H1 (cell line): ENCODE data around the gene IFITM10. TPM values are rescaled to one million over a fixed set of nuclear protein-coding genes. Genes with fewer than 3 reads are reported as not detected.

Experiments used
- CTCF ChIA-PET: fragments of 300-600 bp; sonication (Branson Sonifier 250); formaldehyde crosslinking; loops from one replicate; lab custom pipeline; 2021; ENCODE audit not compliant: partially characterized antibody; lab: Charles Lee
- POLR2A ChIA-PET: fragments of 300-600 bp; sonication (Branson Sonifier 250); formaldehyde crosslinking; loops from one replicate; lab custom pipeline; 2021; ENCODE audit warnings: inconsistent platforms; ENCODE audit not compliant: partially characterized antibody; lab: Charles Lee
- DNase-seq, 2 experiments: peaks; one replicate each; pipeline versions ENCODE4 v3.0.0 to v3.0.0-alpha.2; 2010 to 2022; ENCODE audit warnings: low spot score in 2 of 2, low read depth in 1 of 2, mixed read lengths in 1 of 2
- FAIRE-seq: peaks from 2 replicates; lab custom pipeline; 2011; peaks lifted over from hg19 to GRCh38; lab: Jason Lieb, UNC
- H2AFZ ChIP-seq: 2 replicates; pipeline ENCODE4 v1.8.1; 2012; ENCODE audit warnings: low read length, inconsistent platforms
- H2AK5ac ChIP-seq: 2 replicates; pipeline ENCODE4 v1.6.1; 2013; ENCODE audit warnings: low read depth, low read length
- H2BK120ac ChIP-seq: replicated peaks from 2 replicates; pipeline ENCODE3; 2013; ENCODE audit warnings: low read depth, low read length, inconsistent platforms
- H2BK12ac ChIP-seq: 2 replicates; pipeline ENCODE4 v1.6.1; 2013; ENCODE audit warnings: low read depth, low read length
- H2BK15ac ChIP-seq: 2 replicates; pipeline ENCODE4 v1.6.1; 2013; ENCODE audit warnings: low read length
- H2BK20ac ChIP-seq: 2 replicates; pipeline ENCODE4 v1.6.1; 2013; ENCODE audit warnings: low read length
- H2BK5ac ChIP-seq: 2 replicates; pipeline ENCODE4 v1.6.1; 2013; ENCODE audit warnings: low read depth, low read length
- H3K14ac ChIP-seq: 2 replicates; pipeline ENCODE4 v1.6.1; 2013; ENCODE audit warnings: inconsistent platforms; ENCODE audit not compliant: insufficient read length
- H3K18ac ChIP-seq: 2 replicates; pipeline ENCODE4 v1.6.1; 2013; ENCODE audit warnings: low read length; ENCODE audit errors: extremely low read depth
- H3K23ac ChIP-seq: 2 replicates; pipeline ENCODE4 v1.6.1; 2013; ENCODE audit warnings: inconsistent platforms; ENCODE audit not compliant: insufficient read length
- H3K23me2 ChIP-seq: 2 replicates; pipeline ENCODE4 v1.6.1; 2013; ENCODE audit warnings: low read depth, low read length
- H3K27ac ChIP-seq: 2 replicates; pipeline ENCODE4 v1.6.1; 2011; ENCODE audit warnings: low read depth, low read length, inconsistent platforms
- H3K27me3 ChIP-seq, 4 experiments: replicated peaks in 1 of 4; 1 replicate in 1 of 4; 2 replicates in 3 of 4; pipeline versions ENCODE4 v1.6.1 to v1.8.1; 2011 to 2013; ENCODE audit warnings: low read length in 3 of 4, mild to moderate bottlenecking in 3 of 4, inconsistent platforms in 2 of 4, mixed read lengths in 2 of 4, moderate library complexity in 1 of 4; ENCODE audit not compliant: control insufficient read depth in 3 of 4, insufficient read depth in 3 of 4; ENCODE audit errors: extremely low read depth in 1 of 4
- H3K36me3 ChIP-seq, 4 experiments: 2 replicates each; pipeline versions ENCODE4 v1.6.1 to v1.8.1; 2011 to 2013; ENCODE audit warnings: mild to moderate bottlenecking in 4 of 4, low read length in 3 of 4, moderate library complexity in 2 of 4, control low read depth in 1 of 4, inconsistent platforms in 1 of 4; ENCODE audit not compliant: insufficient read depth in 4 of 4, control insufficient read depth in 2 of 4
- H3K4ac ChIP-seq: replicated peaks from 2 replicates; pipeline ENCODE3; 2013; ENCODE audit warnings: low read length, low read depth, mixed read lengths, inconsistent platforms; ENCODE audit not compliant: insufficient read length
- H3K4me1 ChIP-seq, 4 experiments: replicated peaks in 1 of 4; 1 replicate in 1 of 4; 2 replicates in 3 of 4; pipeline versions ENCODE4 v1.6.1 to v1.8.1; 2011 to 2013; ENCODE audit warnings: low read length in 3 of 4, inconsistent platforms in 2 of 4, mixed read lengths in 1 of 4; ENCODE audit not compliant: insufficient read depth in 4 of 4, control insufficient read depth in 3 of 4
- H3K4me2 ChIP-seq, 2 experiments: 2 replicates each; pipeline versions ENCODE4 v1.6.1 to v1.8.1; 2011 to 2013; ENCODE audit warnings: low read depth in 2 of 2, low read length in 2 of 2, control low read depth in 1 of 2, inconsistent platforms in 1 of 2, mild to moderate bottlenecking in 1 of 2; ENCODE audit not compliant: insufficient read depth in 1 of 2
- H3K4me3 ChIP-seq, 4 experiments: fragments of 200-600, 300-600 bp in 1 of 4; sonication (generic), shearing (Covaris generic), sonication (Bioruptor Twin) in 1 of 4; 2 replicates each; pipeline versions ENCODE4 v1.5.1 to v1.8.1; 2011 to 2016; ENCODE audit warnings: low read length in 4 of 4, low read depth in 3 of 4, control low read depth in 2 of 4, inconsistent platforms in 2 of 4, mild to moderate bottlenecking in 2 of 4, mixed read lengths in 1 of 4, moderate library complexity in 1 of 4; ENCODE audit not compliant: insufficient read depth in 2 of 4; ENCODE audit errors: extremely low read depth in 1 of 4
- H3K56ac ChIP-seq: replicated peaks from 2 replicates; pipeline ENCODE3; 2013; ENCODE audit warnings: low read depth, mild to moderate bottlenecking, mixed read lengths, low read length, inconsistent platforms; ENCODE audit not compliant: insufficient read length
- H3K79me1 ChIP-seq: 2 replicates; pipeline ENCODE4 v1.6.1; 2013; ENCODE audit warnings: low read depth, low read length, control low read depth
- H3K79me2 ChIP-seq, 2 experiments: 2 replicates each; pipeline versions ENCODE4 v1.6.1 to v1.8.1; 2012 to 2013; ENCODE audit warnings: low read length in 2 of 2, mild to moderate bottlenecking in 2 of 2, inconsistent platforms in 1 of 2; ENCODE audit not compliant: insufficient read depth in 2 of 2, control insufficient read depth in 1 of 2
- H3K9ac ChIP-seq, 4 experiments: replicated peaks in 1 of 4; 1 replicate in 1 of 4; 2 replicates in 3 of 4; pipeline versions ENCODE4 v1.6.1 to v1.8.1; 2011 to 2013; ENCODE audit warnings: low read depth in 3 of 4, low read length in 3 of 4, control low read depth in 2 of 4, mild to moderate bottlenecking in 2 of 4, moderate library complexity in 2 of 4, inconsistent platforms in 1 of 4; ENCODE audit errors: extremely low read depth in 1 of 4
- H3K9me3 ChIP-seq, 2 experiments: 2 replicates each; pipeline versions ENCODE4 v1.6.1 to v1.8.1; 2012 to 2013; ENCODE audit warnings: mild to moderate bottlenecking in 2 of 2, moderate library complexity in 2 of 2, control low read depth in 1 of 2, inconsistent platforms in 1 of 2, low read depth in 1 of 2, low read length in 1 of 2, mixed read lengths in 1 of 2; ENCODE audit not compliant: insufficient read depth in 2 of 2
- H4K20me1 ChIP-seq, 2 experiments: replicated peaks in 1 of 2; 2 replicates each; pipeline versions ENCODE3 to v1.8.1; 2011 to 2013; ENCODE audit warnings: inconsistent platforms in 2 of 2, low read length in 2 of 2, mild to moderate bottlenecking in 1 of 2; ENCODE audit not compliant: insufficient read depth in 2 of 2, control insufficient read depth in 1 of 2
- H4K5ac ChIP-seq: 2 replicates; pipeline ENCODE4 v1.6.1; 2013; ENCODE audit warnings: low read length, low read depth, mixed read lengths, inconsistent platforms; ENCODE audit not compliant: insufficient read length
- H4K8ac ChIP-seq: 2 replicates; pipeline ENCODE4 v1.8.0; 2013; ENCODE audit warnings: mild to moderate bottlenecking, moderate library complexity, low read length, inconsistent platforms; ENCODE audit not compliant: insufficient read depth; ENCODE audit errors: extremely low read depth
- H4K91ac ChIP-seq: replicated peaks from 2 replicates; pipeline ENCODE3; 2013; ENCODE audit warnings: low read length, mixed read lengths, inconsistent platforms; ENCODE audit not compliant: insufficient read length
- BACH1 ChIP-seq: IDR thresholded peaks from 2 replicates; pipeline ENCODE4 v1.6.1; 2012; ENCODE audit warnings: low read length, improper control_type of control experiment
- CREB1 ChIP-seq: IDR thresholded peaks from 2 replicates; pipeline ENCODE4 v1.6.1; 2012; ENCODE audit warnings: inconsistent platforms
- CTCF ChIP-seq, 3 experiments: IDR thresholded peaks; 1 replicate in 2 of 3; 2 replicates in 1 of 3; pipeline versions ENCODE4 v1.5.1 to v1.6.1; 2011; ENCODE audit warnings: low read length in 3 of 3, mild to moderate bottlenecking in 3 of 3, inconsistent platforms in 2 of 3, low read depth in 1 of 3, moderate library complexity in 1 of 3; ENCODE audit not compliant: insufficient read depth in 1 of 3; ENCODE audit errors: control extremely low read depth in 1 of 3
- GABPA ChIP-seq: IDR thresholded peaks from 2 replicates; pipeline ENCODE4 v1.6.1; 2011; ENCODE audit warnings: mild to moderate bottlenecking, low read length, moderate library complexity, borderline replicate concordance; ENCODE audit not compliant: insufficient read depth
- PHF8 ChIP-seq: fragments of 200-600 bp; sonication (generic); conservative IDR thresholded peaks from 2 replicates; pipeline ENCODE4 v1.7.1; 2012; ENCODE audit warnings: low read depth, mild to moderate bottlenecking, inconsistent platforms, low read length, moderate library complexity
- POLR2A ChIP-seq, 2 experiments: IDR thresholded peaks; 1 replicate in 1 of 2; 2 replicates in 1 of 2; pipeline ENCODE4 v1.6.1; 2011; ENCODE audit warnings: low read depth in 2 of 2, low read length in 2 of 2, mild to moderate bottlenecking in 2 of 2; ENCODE audit errors: control extremely low read depth in 1 of 2
- POU5F1 ChIP-seq: IDR thresholded peaks from 2 replicates; pipeline ENCODE4 v1.6.1; 2011; ENCODE audit warnings: low read depth, mild to moderate bottlenecking, low read length, moderate library complexity
- USF2 ChIP-seq: IDR thresholded peaks from 2 replicates; pipeline ENCODE4 v1.6.1; 2011; ENCODE audit warnings: low read length, improper control_type of control experiment
- YY1 ChIP-seq: IDR thresholded peaks from 2 replicates; pipeline ENCODE4 v1.6.1; 2011; ENCODE audit warnings: low read depth, mild to moderate bottlenecking, low read length
- WGBS, 2 experiments: shearing (Covaris generic) in 1 of 2; methylation state at CpG; one replicate each; pipeline versions ENCODE4 v1.1.6 to v1.1.7; 2013 to 2015; ENCODE audit warnings: low lambda C conversion rate in 2 of 2, mixed read lengths in 2 of 2, inconsistent platforms in 1 of 2, low coverage in 1 of 2, missing lambda C conversion rate in 1 of 2; ENCODE audit not compliant: insufficient replicate concordance in 2 of 2, insufficient coverage in 1 of 2, insufficient read length in 1 of 2; ENCODE audit errors: extremely low coverage in 1 of 2, missing lambda C conversion rate in 1 of 2; 5-methylcytosine and 5-hydroxymethylcytosine counted together
- polyA plus RNA-seq, 7 experiments: library from polyadenylated mRNA; depleted of rRNA in 3 of 7; stranded (reverse) in 5 of 7; unstranded in 2 of 7; fragments of >200 nt in 5 of 7; fragments of 200-250 nt in 2 of 7; gene quantifications; 1 replicate in 5 of 7; 2 replicates in 1 of 7; 4 replicates in 1 of 7; pipeline versions ENCODE4 v1.2.1 to v1.2.3, GENCODE V29; 2011 to 2013; ENCODE audit warnings: missing spikeins in 2 of 7, mixed read lengths in 2 of 7
- total RNA-seq: library from RNA; stranded (reverse); fragmentation: NEBNext Ultra II Directional; extraction: Animal tissue kit (Norgen Biotek cat#: 25700); gene quantifications from 2 replicates; pipeline ENCODE4 v1.2.1, GENCODE V29; 2021
- TF ChIP-seq, protein P1 (sequence below): IDR thresholded peaks from 2 replicates; pipeline ENCODE4 v1.6.1; 2012; ENCODE audit warnings: inconsistent platforms

Gene IFITM10
- total and polyA plus RNA-seq, 2 of the 8 experiments (the other 6 are each of a cell fraction or from before 2014, with no cell fraction given) = 0.08 to 0.22 TPM

DNA sequence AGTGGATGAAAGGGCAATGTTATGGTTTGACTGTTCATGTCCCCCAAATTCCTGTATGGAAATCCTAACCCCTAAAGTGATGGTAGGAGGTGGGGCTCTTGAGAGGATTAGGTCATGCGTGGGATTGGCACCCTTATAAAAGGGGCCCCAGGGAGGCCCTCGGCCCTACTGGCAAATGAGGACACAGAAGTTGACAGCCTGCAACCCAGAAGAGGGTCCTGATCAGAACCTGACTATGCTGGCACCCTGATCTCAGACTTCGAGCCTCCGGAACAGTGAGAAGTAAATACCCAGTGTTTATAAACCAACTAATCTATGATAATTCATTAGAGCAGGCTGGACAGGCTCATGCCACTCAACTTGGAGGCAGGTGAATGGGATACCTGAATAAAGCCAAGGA, 8.7 kb downstream of the IFITM10 start:
- Histone ChIP-seq H4K5ac (no peak overlapping the region), H3K14ac (no peak overlapping the region), H3K18ac (no peak overlapping the region), H4K20me1 (peaks cover 0 to 10% of the 10 kb centered on the region in 2 experiments), H3K27ac (no peak overlapping the region), H3K23ac (no peak overlapping the region), H3K36me3 (no peaks in the 10 kb centered on the region; a peak in 1 of 8 replicates), H2AK5ac (no peak overlapping the region), H2BK5ac (no peak overlapping the region), H4K91ac (no peak overlapping the region), H3K9me3 (peaks cover 0 to 6% of the 10 kb centered on the region in 2 experiments; a peak in 2 of 4 replicates), H3K4me2 (no peak overlapping the region), H3K23me2 (peaks cover 10% of the 10 kb centered on the region), H2BK120ac (no peak overlapping the region), H2BK20ac (no peak overlapping the region), H3K4me1 (no peaks in the 10 kb centered on the region), H3K79me1 (no peaks in the 10 kb centered on the region), H3K56ac (no peak overlapping the region), H3K9ac (no peak overlapping the region), H2BK15ac (no peak overlapping the region), H4K8ac (no peak overlapping the region), H3K4ac (no peak overlapping the region), H2AFZ (no peak overlapping the region), H3K27me3 (peaks cover 0 to 7% (median 0%) of the 10 kb centered on the region in 4 experiments; a peak in 4 of 7 replicates), H3K79me2 (no peaks in the 10 kb centered on the region), H2BK12ac (no peak overlapping the region), H3K4me3 (no peak overlapping the region)
- CTCF ChIA-PET = interaction anchor here (0.9 kb wide), 1 partner anchor 409 kb away, joined by 3 read pairs; no protein-coding TSS in a partner anchor
- POLR2A ChIA-PET = interaction anchor here (0.6 kb wide), 1 partner anchor 20 kb away, joined by 3 read pairs; no protein-coding TSS in a partner anchor
- WGBS, 2 experiments = 80% methylated on average over 4 of the region's 4 CpGs; no CpG with 5 or more reads in 1 of the 2 experiments
- FAIRE-seq (no peak), DNase-seq (no peak)
- TF ChIP-seq BACH1 = no peak
- TF ChIP-seq, protein P1, sequence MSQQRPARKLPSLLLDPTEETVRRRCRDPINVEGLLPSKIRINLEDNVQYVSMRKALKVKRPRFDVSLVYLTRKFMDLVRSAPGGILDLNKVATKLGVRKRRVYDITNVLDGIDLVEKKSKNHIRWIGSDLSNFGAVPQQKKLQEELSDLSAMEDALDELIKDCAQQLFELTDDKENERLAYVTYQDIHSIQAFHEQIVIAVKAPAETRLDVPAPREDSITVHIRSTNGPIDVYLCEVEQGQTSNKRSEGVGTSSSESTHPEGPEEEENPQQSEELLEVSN = no peak
- TF ChIP-seq PHF8 = no peak
- TF ChIP-seq POU5F1 = no peak
- TF ChIP-seq CREB1 = no peak
- TF ChIP-seq POLR2A (IDR thresholded peaks at IDR 0.05; ENCODE audit: control extremely low read depth in 1 of 2, low read depth in 2 of 2, low read length in 2 of 2) = no peak
- TF ChIP-seq GABPA = no peak
- no peak for TF ChIP-seq USF2
- TF ChIP-seq CTCF (IDR thresholded peaks at IDR 0.05; ENCODE audit: control extremely low read depth in 1 of 3, insufficient read depth in 1 of 3, low read depth in 1 of 3, low read length in 3 of 3) = no peak
- no peak for TF ChIP-seq YY1
